SK-N-SH (cell line): ENCODE data around the gene ANKRD50.

ENCODE experiments used
- CTCF ChIP-seq: fragments of 200-600 bp; sonication (generic); IDR thresholded peaks from 2 replicates; pipeline ENCODE4 v1.6.1; 2017; ENCODE audit warnings: antibody characterized with exemption, mild to moderate bottlenecking, moderate library complexity
- EP300 ChIP-seq, 2 experiments: IDR thresholded peaks; 2 replicates each; pipeline versions ENCODE4 v1.4.0 to v1.6.1; 2012; ENCODE audit warnings: borderline replicate concordance in 1 of 2, low read depth in 1 of 2, low read length in 1 of 2
- RFX5 ChIP-seq: IDR thresholded peaks from 2 replicates; pipeline ENCODE4 v1.6.1; 2012; ENCODE audit warnings: mild to moderate bottlenecking, improper control_type of control experiment, low read length
- TCF12 ChIP-seq: IDR thresholded peaks from 2 replicates; pipeline ENCODE4 v1.4.0; 2012
- USF2 ChIP-seq: fragments of 150-350 bp; IDR thresholded peaks from 2 replicates; pipeline ENCODE4 v1.6.1; 2017; ENCODE audit warnings: antibody characterized with exemption, low read length, low read depth, borderline replicate concordance
- YY1 ChIP-seq: IDR thresholded peaks from 2 replicates; pipeline ENCODE4 v1.4.0; 2012; ENCODE audit warnings: low read depth, mild to moderate bottlenecking

- TF ChIP-seq USF2 (no peak), CTCF (no peak), EP300 (IDR thresholded peaks at IDR 0.05; ENCODE audit: borderline replicate concordance in 1 of 2, low read depth in 1 of 2, low read length in 1 of 2) (no peak), RFX5 (no peak), YY1 (no peak), TCF12 (no peak)
These were observed 31.2 kb upstream of the ANKRD50 start for GRCh38 chr4:124743711-124744110.
